Measurements from ENCODE around the gene FGFR2.

FGFR2 gene

GRCh38 chr10:121598263-121599249 is at the start of gene FGFR2:
Gene FGFR2 (minus strand): TSS chr10:121598444. CDS start chr10:121593817, 4,627 bp downstream.
- DNase-seq = no peak

GRCh38 chr10:121647401-121647800 is 49.2 kb upstream of the FGFR2 start:
- no peak for DNase-seq

- DNase-seq = no peak
Observed at GRCh38 chr10:121645696-121646095, 47.5 kb upstream of the FGFR2 start.

- no peak for DNase-seq
Observed at GRCh38 chr10:121644501-121644900, 46.3 kb upstream of the FGFR2 start.

- no peak for DNase-seq
Observed at GRCh38 chr10:121640266-121640665, 42.0 kb upstream of the FGFR2 start.

- no peak for DNase-seq
Observed at GRCh38 chr10:121639416-121639815, 41.2 kb upstream of the FGFR2 start.

GRCh38 chr10:121637437-121637836 is 39.2 kb upstream of the FGFR2 start:
- DNase-seq = no peak

GRCh38 chr10:121633056-121633455 is 34.8 kb upstream of the FGFR2 start:
- no peak for DNase-seq

- DNase-seq = no peak
Observed at GRCh38 chr10:121631365-121632029, 33.3 kb upstream of the FGFR2 start.

- DNase-seq = no peak
Observed at GRCh38 chr10:121628859-121629258, 30.6 kb upstream of the FGFR2 start.

- DNase-seq = no peak
Observed at GRCh38 chr10:121627876-121628581, 29.8 kb upstream of the FGFR2 start.

- no peak for DNase-seq
Observed at GRCh38 chr10:121624836-121625486, 26.7 kb upstream of the FGFR2 start.

- no peak for DNase-seq
Observed at GRCh38 chr10:121618906-121619305, 20.7 kb upstream of the FGFR2 start.

- DNase-seq = no peak
Observed at GRCh38 chr10:121617176-121617575, 18.9 kb upstream of the FGFR2 start.

- no peak for DNase-seq
Observed at GRCh38 chr10:121616291-121616690, 18.0 kb upstream of the FGFR2 start.

GRCh38 chr10:121615836-121616235 is 17.6 kb upstream of the FGFR2 start:
- no peak for DNase-seq

GRCh38 chr10:121615435-121615793 is 17.2 kb upstream of the FGFR2 start:
- no peak for DNase-seq

- no peak for DNase-seq
Observed at GRCh38 chr10:121614613-121615434, 16.6 kb upstream of the FGFR2 start.

GRCh38 chr10:121613456-121613855 is 15.2 kb upstream of the FGFR2 start:
- no peak for DNase-seq

GRCh38 chr10:121611393-121612159 is 13.3 kb upstream of the FGFR2 start:
- no peak for DNase-seq

- DNase-seq = no peak
Observed at GRCh38 chr10:121610798-121611323, 12.6 kb upstream of the FGFR2 start.

Data from Kasumi-1 (cell line).